ENCODE results near the gene RUSC2.
"Not testable (repeated sequence)": the region's sequence is repeated elsewhere in the genome, so short reads cannot be mapped to it uniquely, and the experiment has no call there.

RUSC2 gene

GRCh38 chr9:35489313-35490154 lies at the start of gene RUSC2:
TSS of gene RUSC2 (plus strand) at chr9:35490111. CDS start at chr9:35546522, 56,411 bp downstream.
- no peak for FAIRE-seq
- peak; percentile 27 for DNase-seq (ENCODE audit: insufficient read length, low spot score)

GRCh38 chr9:35446012-35446411 lies 43.9 kb upstream of the RUSC2 start:
- no peak for DNase-seq (ENCODE audit: insufficient read length, low spot score)
- FAIRE-seq = no peak

- DNase-seq (ENCODE audit: insufficient read length, low spot score) (no peak), FAIRE-seq (no peak)
Measured at GRCh38 chr9:35448496-35448895, 41.4 kb upstream of the RUSC2 start.

- FAIRE-seq (no peak), DNase-seq (ENCODE audit: insufficient read length, low spot score) (no peak)
Measured at GRCh38 chr9:35452481-35452880, 37.4 kb upstream of the RUSC2 start.

- FAIRE-seq = no peak
Measured at GRCh38 chr9:35453786-35454185, 36.1 kb upstream of the RUSC2 start.

GRCh38 chr9:35464141-35465025 lies 25.5 kb upstream of the RUSC2 start:
- DNase-seq (ENCODE audit: insufficient read length, low spot score) (no peak), FAIRE-seq (no peak)

More at GRCh38 chr9:35453786-35454185, 36.1 kb upstream of the RUSC2 start:
- DNase-seq (ENCODE audit: insufficient read length, low spot score) = no peak

GRCh38 chr9:35470340-35470739 lies 19.6 kb upstream of the RUSC2 start:
- DNase-seq (ENCODE audit: insufficient read length, low spot score) = no peak
- no peak for FAIRE-seq

GRCh38 chr9:35470894-35471293 lies 19.0 kb upstream of the RUSC2 start:
- FAIRE-seq = no peak
- no peak for DNase-seq (ENCODE audit: insufficient read length, low spot score)

- DNase-seq (ENCODE audit: insufficient read length, low spot score) (no peak), FAIRE-seq (no peak)
Measured at GRCh38 chr9:35476596-35476995, 13.3 kb upstream of the RUSC2 start.

GRCh38 chr9:35477211-35477855 lies 12.6 kb upstream of the RUSC2 start:
- peak; percentile 27 for DNase-seq (ENCODE audit: insufficient read length, low spot score)
- FAIRE-seq = not testable (repeated sequence)

GRCh38 chr9:35478871-35479270 lies 11.0 kb upstream of the RUSC2 start:
- DNase-seq (ENCODE audit: insufficient read length, low spot score) (no peak), FAIRE-seq (no peak)

- peak; percentile 32 for DNase-seq (ENCODE audit: insufficient read length, low spot score)
- no peak for FAIRE-seq
Measured at GRCh38 chr9:35481347-35481975, 8.4 kb upstream of the RUSC2 start.

GRCh38 chr9:35482071-35482470 lies 7.8 kb upstream of the RUSC2 start:
- FAIRE-seq = no peak
- DNase-seq (ENCODE audit: insufficient read length, low spot score) = no peak

GRCh38 chr9:35484406-35484805 lies 5.5 kb upstream of the RUSC2 start:
- no peak for FAIRE-seq

GRCh38 chr9:35487081-35487480 lies 2.8 kb upstream of the RUSC2 start:
- no peak for DNase-seq (ENCODE audit: insufficient read length, low spot score)
- FAIRE-seq = no peak

More at GRCh38 chr9:35484406-35484805, 5.5 kb upstream of the RUSC2 start:
- no peak for DNase-seq (ENCODE audit: insufficient read length, low spot score)

GRCh38 chr9:35488021-35488420 lies 1.9 kb upstream of the RUSC2 start:
- FAIRE-seq = no peak
- DNase-seq (ENCODE audit: insufficient read length, low spot score) = no peak

- no peak for DNase-seq (ENCODE audit: insufficient read length, low spot score)
- FAIRE-seq = no peak
Measured at GRCh38 chr9:35488566-35489312, 1.2 kb upstream of the RUSC2 start.

GRCh38 chr9:35490155-35490909 lies 421 bp downstream of the RUSC2 start:
- DNase-seq (ENCODE audit: insufficient read length, low spot score) (no peak), FAIRE-seq (no peak)

GRCh38 chr9:35490910-35491465 lies 1.1 kb downstream of the RUSC2 start:
- no peak for FAIRE-seq
- DNase-seq (ENCODE audit: insufficient read length, low spot score) = no peak
